ENCODE results near the gene NCOA5.
"Not testable (repeated sequence)": the region's sequence is repeated elsewhere in the genome, so short reads cannot be mapped to it uniquely, and the experiment has no call there.

Gene NCOA5

DNA sequence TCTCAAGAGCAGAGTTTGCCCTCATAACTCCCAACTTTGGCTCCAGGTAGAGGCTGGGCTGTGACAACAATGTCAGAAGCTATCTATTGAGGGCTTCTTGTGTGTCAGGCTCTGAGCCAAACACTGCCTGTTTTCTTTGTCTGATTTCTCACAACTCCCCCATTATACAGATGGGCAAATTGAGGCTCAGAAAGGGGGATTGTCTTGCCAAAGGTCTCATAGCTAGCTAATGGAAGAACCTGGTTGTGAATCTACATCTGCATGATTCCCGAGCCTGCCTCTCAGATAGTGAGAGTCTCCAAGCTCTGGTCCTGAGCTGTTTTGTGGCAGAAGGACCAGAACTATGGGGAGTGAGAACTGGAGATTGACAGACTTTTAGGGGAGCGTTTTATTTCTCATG, 29.8 kb upstream of the NCOA5 start:
- no peak for DNase-seq

DNA sequence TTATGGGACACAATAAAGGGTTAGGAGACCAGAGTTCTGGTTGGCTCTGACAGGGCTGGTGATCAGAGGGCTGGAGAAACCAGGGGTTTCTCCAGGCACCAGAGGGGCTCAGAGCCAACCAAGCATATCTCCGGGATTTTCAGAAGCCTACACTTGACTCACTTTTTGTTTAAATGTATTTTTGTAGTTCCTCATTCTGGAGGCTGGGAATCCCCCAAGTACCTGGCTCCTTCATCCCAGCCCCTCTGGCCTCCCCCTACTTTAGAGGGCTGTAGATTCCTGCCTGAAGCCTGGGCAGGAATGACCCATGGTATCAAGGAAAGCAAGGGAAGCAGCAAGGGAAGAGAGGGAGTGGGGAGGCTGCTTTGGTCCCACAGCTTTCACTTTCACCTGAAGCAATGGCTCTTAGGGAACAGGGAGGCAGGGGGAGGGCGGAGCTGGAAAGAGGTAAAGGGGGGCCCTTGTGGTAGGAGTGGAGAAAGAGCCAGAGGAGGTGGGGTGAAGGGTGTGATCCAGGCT, 29.3 kb upstream of the NCOA5 start:
- DNase-seq = no peak

DNA sequence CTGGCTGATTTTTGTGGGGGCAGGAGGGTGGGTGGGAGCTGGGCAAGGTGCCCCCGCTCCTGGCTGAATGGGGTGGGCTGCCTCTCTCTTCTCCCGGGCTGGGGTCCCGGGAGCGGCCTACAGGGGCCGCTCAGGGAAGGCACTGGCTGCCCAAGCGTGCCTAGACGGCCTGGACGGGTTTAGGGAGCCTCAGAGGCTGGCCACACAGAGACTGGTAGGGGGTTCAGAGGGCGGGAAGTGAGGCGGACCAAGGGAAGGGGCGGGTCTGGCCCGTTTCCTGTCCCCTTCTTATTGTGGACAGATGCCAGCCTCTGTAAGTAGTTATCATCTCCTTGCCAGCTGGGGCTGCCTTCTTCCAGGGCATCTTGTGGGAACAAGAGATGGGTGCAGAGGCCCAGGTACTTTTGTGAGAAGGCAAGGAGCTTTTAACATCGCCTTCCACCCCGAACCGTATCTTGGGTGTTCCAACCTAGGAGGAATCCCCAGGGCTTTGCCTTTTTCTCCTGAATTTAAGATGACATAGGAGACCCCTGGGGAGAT, 28.8 kb upstream of the NCOA5 start:
- DNase-seq = no peak

DNA sequence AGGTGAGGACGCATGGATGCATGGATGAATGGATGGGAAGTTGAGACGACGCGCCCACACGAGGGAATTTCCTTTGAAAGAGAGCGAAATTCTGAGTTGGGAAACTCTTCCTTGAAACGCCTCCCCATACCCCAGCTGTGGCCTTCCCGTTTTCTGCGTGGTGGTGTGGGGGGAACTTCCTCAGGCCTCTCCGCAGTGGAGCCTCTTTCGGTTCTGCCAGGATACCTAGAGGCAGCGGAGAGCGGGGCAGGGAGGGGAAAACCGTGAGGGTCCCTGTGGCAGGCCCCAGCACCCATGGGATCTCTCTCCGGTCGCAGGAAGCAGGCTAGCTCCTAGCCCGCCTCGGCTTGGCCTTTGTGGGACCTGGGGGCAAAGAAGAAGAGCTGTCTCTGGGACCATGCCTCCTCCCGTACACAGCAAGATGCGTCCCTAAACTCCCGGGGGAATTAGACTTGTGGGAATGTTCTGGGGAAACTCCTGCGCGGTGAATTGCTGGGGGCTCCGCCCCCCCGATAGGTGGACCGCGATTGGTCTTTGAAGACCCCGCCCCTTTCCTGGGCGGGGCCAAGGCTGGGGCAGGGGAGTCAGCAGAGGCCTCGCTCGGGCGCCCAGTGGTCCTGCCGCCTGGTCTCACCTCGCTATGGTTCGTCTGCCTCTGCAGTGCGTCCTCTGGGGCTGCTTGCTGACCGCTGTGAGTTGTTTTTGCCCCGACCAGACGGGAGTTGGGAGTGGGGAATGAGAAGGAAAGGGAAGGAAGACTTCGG, 28.1 kb upstream of the NCOA5 start, which contains the start of gene CD40:
Gene CD40, plus strand, starts transcription at position 611 of the 764 bp plus-strand sequence. Its CDS starts 30 bp downstream, at position 641.
- DNase-seq = no peak

DNA sequence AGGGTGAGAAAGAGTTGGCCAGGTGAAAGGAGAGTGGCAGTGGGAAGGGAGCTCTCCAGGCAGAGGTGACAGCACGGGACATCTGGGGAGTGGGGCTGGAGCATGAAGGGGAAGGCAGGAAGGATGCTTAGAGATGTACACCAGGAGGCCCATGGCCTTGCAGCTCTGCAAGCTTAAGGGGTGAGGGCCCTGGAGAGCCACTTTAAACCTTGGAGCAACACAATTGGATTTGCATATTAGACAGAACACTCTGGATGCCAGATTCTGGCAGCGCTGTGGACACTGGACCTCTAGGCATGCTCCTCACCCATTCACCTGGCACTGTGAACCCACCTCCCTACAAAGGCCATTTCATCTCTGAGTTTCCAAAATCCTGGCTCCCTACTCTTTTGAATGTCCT, 24.7 kb upstream of the NCOA5 start:
- no peak for DNase-seq

DNA sequence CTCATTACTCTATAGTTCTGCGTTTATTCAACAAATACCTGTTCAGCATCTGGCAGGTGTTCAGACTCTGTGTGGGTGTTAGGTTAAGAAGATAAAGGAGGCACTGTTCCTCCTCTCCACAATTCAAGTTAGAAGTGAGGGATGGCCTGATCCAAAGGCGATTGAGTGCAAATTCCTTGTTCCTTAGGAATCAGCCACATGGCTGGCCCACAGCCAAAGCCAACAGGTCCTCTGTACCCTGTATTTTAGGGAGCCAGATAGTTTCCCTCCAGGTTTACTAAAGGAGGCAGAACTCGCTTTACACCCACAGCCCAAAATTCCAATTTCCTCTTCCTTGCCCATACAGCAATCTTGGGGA, 23.3 kb upstream of the NCOA5 start:
- DNase-seq = no peak

DNA sequence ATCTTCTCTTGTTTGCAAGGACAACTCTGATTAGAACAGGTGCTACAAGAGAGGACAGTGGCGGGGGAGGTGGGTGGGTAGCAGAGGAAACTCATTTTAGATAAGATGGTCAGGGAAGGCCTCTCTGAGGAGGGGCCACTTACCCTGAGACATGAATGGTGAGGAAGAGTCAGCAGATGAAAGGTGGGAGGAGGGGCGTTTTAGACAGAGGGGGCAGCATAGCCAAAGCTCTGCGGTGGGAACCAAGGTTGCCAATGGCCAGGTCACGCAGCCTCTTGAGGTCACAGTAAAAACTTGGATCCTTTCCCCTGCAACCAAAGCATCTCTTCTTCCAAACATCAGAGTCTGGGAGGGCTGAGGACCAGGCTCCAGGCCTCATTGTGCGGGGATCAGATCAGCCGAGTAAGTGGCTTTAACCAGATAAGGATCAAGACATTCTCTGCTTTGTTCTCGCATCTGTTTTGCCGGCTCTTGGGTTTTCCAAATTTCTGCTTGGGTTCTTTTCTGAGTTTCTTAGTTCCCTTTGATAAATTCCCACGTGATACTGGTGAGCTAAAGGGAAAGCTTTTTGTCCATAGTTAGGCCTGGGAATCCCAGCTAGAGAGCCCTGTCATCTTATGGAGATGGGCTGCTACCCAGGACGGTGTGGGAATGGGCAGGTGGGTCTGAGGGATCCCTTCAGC, 22.8 kb upstream of the NCOA5 start:
- no peak for DNase-seq

DNA sequence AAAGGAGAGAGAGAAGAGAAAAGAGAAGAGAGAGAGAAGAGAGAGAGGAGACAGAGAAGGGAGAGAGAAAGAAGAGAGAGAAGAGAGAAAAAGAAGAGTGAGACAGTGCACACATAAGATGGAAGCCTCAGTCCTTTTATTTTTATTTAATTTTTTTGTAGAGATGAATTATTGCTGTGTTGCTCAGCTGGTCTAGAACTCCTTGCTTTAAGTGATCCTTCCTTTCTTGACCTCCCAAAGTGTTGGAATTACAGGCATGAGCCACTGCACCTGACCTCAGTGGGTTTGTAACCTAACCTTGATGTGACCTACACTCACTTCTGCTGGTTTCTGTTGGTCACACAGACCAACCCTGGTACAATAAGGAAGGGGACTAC, 22.1 kb upstream of the NCOA5 start:
- DNase-seq = no peak

DNA sequence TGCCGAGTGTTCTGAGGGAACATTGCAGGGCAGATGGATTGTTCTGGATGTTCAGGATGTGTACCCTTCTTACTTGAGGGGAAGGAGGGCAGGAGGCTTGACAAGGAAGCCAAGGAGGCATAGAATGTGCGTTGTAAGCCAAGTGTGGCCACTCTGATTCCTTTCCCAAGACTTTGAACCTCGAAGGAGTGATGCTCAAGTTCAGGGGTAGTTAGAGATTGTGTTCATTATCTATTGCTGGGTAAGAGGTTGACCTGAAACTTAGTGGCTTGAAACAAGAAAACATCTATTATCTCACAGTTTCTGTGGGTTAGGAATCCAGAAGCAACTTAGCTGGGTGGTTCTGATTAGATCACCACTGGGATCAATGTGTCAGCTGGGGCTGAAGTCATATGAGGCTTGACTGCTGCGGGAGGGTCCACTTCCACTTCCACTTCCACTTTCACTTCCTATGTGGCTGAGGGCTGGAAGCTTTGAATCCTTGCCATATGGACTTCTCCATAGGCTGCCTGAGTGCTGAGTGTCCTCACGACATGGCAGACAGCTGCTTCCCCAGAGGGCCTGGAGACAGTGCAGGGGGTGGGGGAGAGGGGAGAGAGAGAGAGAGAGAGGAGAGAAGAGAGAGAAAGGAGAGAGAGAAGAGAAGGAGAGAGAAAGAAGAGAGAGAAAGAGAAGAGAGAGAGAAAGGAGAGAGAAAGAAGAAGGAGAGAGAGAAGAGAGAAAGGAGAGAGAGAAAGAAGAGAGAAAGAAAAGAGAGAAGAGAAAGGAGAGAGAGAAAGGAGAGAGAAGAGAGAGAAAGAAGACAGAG, 21.5 kb upstream of the NCOA5 start:
- DNase-seq = no peak

DNA sequence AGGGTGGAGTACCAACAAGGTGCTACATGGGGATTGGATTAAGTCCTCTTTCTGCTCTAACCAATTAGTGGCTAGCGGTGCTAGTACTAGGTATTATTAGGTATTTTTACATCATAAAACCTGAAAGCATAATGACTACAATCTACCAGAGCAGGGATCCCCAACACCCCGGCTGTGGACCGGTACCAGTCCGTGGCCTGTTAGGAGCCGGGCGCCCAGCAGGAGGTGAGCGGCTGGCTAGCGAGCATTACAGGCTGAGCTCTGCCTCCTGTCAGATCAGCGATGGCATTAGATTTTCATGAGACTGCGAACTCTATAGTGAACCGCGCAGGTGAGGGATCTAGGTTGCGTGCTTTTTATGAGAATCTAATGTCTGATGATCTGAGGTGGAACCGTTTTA, 19.2 kb upstream of the NCOA5 start:
- DNase-seq = no peak

DNA sequence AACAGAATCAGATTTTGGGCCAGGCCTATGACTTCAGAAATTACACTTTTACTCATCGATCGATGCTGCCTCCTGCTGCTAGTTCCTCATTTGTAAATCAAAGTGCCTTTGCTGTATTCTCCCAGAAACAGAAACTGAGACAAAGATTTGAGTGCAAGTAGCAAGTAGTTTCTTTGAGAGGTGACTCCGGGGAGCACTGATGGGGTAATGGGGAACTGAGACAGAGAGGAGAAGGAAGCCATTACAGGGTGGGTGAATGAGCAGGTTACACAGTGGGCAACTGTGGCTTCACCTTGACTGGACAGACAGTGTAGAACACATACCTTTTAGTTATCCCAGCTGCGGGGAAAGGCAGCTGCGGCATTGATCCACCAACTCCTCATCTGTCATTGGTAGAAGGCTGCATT, 18.7 kb upstream of the NCOA5 start:
- no peak for DNase-seq

DNA sequence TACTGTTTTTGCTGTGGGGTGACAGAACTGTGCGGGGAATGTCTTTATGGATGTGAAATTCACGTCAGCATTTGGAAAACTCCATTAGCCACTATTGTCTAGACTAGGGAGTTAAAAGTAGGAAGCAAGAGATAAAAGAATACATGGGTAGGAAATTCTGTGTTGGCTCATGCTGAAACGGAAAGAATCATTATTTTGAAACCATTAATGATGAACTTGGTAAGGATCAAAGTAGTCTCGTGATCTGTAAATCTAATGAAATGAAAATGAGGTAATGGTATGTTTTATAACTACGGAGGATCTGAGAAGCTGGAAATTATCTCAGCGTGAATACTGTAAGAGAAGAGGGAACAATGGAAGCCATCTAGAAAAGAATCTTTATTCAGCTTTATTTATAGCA, 17.3 kb upstream of the NCOA5 start:
- no peak for DNase-seq

DNA sequence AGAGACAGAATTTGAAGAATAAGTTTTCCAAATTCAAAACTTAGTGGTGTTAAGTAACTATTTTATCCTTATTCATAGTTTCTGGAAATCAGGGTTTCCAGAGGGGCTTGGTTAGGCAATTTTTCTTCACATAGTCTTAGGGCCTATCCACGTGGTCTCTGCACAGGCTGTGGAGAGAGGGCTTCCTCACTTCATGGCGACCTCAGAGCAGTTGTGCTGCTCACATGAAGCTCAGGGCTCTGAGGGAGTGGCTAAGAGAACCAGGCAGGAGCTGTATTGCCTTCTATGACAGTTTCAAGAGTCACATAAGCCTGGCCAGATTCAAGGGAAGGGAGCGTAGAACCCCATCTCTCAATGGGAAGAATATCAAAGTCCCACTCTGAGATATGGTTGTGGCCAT, 14.5 kb upstream of the NCOA5 start:
- no peak for DNase-seq

DNA sequence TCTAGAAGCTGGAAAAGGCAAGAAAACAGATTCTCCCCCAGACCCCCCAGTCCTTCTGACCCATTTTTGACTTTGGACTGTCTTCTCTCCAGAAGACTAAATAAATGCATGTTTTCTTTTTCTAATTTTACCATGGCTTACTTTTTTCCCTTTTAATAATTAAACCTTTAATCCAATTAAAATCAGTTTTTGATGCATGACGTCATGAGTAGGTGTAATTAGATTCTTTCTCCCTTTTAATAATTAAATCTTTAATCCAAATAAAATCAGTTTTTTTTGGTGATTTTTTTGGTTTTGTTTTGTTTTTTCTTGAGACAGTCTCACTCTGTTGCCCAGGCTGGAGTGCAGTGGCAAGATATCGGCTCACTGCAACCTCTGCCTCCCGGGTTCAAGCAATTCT, 13.2 kb upstream of the NCOA5 start:
- DNase-seq = no peak

DNA sequence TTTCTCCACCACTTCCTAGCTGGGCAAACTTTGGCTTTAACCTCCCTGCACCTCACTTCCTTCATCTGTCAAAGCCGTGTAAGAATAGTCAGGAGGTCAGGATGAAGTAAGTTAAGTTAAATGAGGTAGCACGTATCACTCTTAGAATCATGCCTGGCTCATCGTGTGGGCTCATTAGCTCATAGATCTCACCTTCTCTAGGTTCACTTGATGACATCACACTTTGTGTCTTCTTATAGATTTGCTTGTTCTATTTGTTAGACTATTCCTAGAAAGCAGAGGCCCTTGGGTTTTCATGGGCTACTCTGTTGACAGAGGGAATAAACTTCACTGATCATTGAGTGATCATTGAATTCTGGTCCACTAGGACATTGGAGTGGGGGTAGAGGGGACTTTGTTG, 12.2 kb upstream of the NCOA5 start:
- no peak for DNase-seq

DNA sequence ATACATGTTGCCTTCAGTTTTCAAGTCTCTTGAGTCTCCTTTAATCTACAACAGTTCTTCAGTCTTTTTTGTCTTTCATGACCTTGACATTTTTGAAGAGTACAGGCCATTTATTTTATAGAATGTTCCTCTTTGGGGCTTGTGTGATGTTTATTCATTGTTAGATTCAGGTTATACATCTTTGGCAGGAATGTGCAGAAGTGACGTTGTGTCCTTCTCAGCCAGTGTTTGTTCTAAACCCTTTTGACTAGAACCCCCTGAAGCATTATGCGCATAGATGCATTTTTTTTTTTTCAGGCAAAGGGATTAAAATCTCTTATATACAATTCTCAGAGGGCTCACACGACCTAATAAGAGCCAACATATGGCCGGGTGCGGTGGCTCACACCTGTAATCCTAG, 11.2 kb upstream of the NCOA5 start:
- DNase-seq = no peak

DNA sequence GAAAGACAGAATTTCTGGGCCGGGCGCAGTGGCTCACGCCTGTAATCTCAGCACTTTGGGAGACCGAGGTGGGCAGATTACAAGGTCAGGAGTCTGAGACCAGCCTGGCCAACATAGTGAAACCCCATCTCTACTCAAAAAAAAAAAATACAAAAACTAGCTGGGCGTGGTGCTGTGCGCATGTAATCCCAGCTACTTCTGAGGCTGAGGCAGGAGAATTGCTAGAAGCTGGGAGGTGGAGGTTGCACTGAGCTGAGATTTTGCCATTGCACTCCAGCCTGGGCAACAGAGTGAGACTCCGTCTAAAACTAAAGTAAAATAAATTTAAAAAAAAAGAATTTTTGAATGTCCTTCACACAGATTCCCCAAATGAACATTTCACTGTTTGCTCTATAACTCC, 10.7 kb upstream of the NCOA5 start:
- not testable (repeated sequence) for DNase-seq

DNA sequence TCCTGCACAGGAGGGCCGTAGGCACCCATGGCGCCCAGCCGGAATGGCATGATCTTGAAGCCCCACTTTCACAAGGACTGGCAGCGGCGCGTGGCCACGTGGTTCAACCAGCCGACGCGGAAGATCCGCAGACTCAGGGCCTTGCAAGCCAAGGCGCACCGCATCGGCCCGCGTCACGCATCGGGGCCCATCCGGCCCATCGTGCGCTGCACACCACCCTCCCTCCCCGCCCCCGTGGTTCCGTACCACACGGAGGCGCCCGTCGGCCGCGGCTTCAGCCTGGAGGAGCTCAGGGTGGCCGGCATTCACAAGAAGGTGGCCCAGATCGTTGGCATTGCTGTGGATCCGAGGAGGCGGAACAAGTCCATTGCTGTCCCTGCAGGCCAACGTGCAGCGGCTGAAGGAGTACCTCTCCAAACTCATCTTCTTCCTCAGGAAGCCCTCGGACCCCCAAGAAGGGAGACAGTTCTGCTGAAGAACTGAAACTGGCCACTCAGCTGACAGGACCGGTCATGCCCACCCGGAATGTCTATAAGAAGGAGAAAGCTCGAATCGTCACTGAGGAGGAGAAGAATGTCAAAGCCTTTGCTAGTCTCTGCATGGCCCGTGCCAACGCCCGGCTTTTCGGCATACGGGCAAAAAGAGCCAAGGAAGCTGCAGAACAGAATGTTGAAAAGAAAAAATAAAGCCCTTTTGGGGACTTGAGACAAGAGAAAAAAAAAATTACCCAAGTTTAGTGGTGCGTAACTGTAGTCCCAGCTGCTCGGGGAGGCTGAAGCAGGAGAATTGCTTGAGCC, 9.9 kb upstream of the NCOA5 start:
- no peak for DNase-seq

DNA sequence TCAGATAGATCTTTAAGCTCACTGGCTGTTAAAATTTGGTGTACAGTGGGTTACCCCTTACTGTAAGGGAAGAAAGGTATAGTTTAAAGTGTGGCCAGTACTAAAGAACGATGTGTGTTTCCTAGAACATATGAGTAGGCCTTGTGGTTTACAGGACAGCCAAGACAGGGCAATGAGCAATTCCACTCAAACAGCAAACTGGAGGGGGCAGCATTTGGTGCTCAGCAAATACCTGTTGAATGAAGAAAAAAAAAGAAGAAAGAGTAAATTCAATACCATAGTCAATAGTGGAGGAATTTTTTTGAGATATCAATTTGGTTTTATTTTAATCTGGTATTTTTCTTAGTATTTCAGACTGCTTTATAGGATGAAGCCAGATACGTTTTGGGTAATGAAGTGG, 3.8 kb upstream of the NCOA5 start:
- DNase-seq = no peak

DNA sequence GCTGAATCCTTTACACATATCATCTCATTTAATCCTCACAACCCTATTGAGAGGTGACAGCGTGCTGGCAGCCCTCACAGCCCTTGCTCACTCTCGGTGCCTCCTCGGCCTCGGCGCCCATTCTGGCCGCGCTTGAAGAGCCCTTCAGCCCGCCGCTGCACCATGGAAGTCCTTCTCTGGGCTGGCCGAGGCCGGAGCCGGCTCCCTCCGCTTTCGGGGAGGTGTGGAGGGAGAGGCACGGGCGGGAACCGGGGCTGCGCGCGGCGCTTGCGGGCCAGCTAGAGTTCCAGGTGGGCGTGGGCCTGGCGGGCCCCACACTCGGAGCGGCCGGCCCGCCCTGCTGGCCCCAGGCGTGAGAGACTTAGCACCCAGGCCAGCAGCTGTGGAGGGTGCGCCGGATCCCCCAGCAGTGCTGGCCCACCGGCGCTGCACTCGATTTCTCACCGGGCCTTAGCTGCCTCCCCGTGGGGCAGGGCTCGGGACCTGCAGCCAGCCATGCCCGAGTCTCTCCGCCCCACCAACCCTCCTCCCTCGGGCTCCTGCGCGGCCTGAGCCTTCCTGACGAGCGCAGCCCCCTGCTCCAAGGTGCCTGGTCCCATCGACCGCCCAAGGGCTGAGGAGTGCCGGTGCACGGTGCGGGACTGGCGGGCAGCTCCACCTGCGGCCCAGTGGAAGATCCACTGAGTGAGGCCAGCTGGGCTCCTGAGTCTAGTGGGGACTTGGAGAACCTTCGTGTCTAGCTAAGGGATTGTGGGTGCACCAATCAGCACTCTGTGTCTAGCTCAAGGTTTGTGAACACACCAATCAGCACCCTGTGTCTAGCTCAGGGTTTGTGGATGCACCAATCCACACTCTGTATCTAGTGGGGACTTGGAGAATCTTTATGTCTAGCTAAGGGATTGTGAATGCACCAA, 2.1 kb upstream of the NCOA5 start:
- not testable (repeated sequence) for DNase-seq

DNA sequence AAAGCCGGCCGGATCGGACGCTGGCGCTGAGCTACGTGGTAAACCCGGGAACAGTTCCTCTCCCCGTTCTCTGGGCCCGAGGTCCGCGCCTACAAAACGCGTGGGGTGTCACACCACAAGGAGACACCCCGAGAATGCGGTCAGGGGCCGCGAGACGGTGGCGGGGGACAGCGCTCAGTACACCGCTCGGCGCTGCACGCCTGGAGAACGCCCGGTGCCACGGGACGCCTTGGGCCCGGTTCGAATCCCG, 670 bp downstream of the NCOA5 start:
- DNase-seq = peak; percentile 57
